Left lung (tissue), 10 donors: ENCODE results near the gene EDIL3. TPM values are rescaled to one million over a fixed set of nuclear protein-coding genes. Genes with fewer than 3 reads are reported as not detected.

Experiments
- ATAC-seq: fragments of 200-7000 bp; cut with Tn5 transposase; one replicate; pipeline ENCODE4 v1.9.1; 2020; ENCODE audit warnings: moderate library complexity
- DNase-seq, 4 donors: peaks; one replicate each; pipeline ENCODE4 v3.0.0-alpha.2; 2013 to 2020
- H3K27ac ChIP-seq, 2 donors: fragments of 200-600 bp; sonication (generic) in 1 of 2; one replicate each; pipeline versions ENCODE4 v1.5.0 to v1.8.0; 2020 to 2021
- H3K27me3 ChIP-seq, 2 donors: fragments of 200-600 bp; sonication (generic) in 1 of 2; one replicate each; pipeline versions ENCODE4 v1.5.0 to v1.8.0; 2020 to 2021
- H3K36me3 ChIP-seq, 2 donors: fragments of 200-600 bp; sonication (generic) in 1 of 2; one replicate each; pipeline versions ENCODE4 v1.5.0 to v1.8.0; 2020 to 2021
- H3K4me1 ChIP-seq, 2 donors: fragments of 200-600 bp; one replicate each; pipeline ENCODE4 v1.8.0; 2021
- H3K4me3 ChIP-seq, 2 donors: fragments of 200-600 bp; sonication (generic) in 1 of 2; one replicate each; pipeline versions ENCODE4 v1.5.0 to v1.8.0; 2020 to 2021; ENCODE audit warnings: mild to moderate bottlenecking in 1 of 2
- H3K9me3 ChIP-seq, 2 donors: fragments of 200-600 bp; sonication (generic) in 1 of 2; one replicate each; pipeline versions ENCODE4 v1.5.0 to v1.8.0; 2020 to 2021
- intact Hi-C, 2 donors: fragments of 100-400 bp; cut with DNase I; formaldehyde crosslinking; loops; one replicate each; pipeline versions ENCODE4 v1.11.2 to v1.14.2; 2022
- polyA plus RNA-seq, 6 donors: library from polyadenylated mRNA; unstranded; fragments of 120-200 nt; gene quantifications; one replicate each; pipeline ENCODE4 v1.2.1, GENCODE V29; 2013; ENCODE audit not compliant: insufficient read length in 6 of 6
- total RNA-seq, 2 donors: library from RNA; stranded (reverse); fragmentation: NEBNext Ultra II Directional; extraction: Animal tissue kit (Norgen Biotek cat#: 25700); gene quantifications; one replicate each; pipeline ENCODE4 v1.2.1, GENCODE V29; 2021
- TF ChIP-seq, protein P1 (sequence below), 2 donors: fragments of 200-600 bp; sonication (generic) in 1 of 2; IDR thresholded peaks; one replicate each; pipeline versions ENCODE4 v1.5.0 to v1.8.0; 2021; ENCODE audit warnings: antibody characterized with exemption in 2 of 2
- donor health status: DM: no; HTN: yes; CAD: no.
- donor health status: DM: no; HTN: no; CAD: no.

EDIL3 gene
- total and polyA plus RNA-seq, 8 donors, result 20.6 to 59.9 (median 42.3) TPM

DNA sequence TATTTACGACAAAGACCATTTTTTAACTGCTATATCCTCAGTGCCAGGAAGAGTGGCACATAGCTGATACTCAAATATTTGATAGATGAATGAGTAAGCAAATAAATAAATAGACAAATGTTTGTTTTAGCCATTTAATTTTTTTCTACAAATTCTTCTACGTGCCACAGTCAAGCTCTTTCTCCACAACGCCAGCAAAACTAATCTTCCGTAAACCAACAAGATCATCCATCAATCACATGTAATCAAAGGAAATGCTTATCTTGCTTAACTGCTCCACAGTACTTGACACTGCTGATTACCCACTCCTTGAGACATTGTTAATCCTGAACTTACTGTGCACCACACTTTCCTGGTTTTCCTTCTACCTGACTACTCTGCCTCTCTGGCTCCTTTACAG lies 136.7 kb downstream of the EDIL3 start:
- no peak overlapping the region for H3K27ac ChIP-seq
- intact Hi-C loops, result no loop called here
- H3K4me1 ChIP-seq, result no peaks in the 10 kb centered on the region
- H3K9me3 ChIP-seq, result no peaks in the 10 kb centered on the region
- ATAC-seq (peak; percentile 47), DNase-seq (no peak)
- H3K27me3 ChIP-seq, result no peaks in the 10 kb centered on the region
- H3K36me3 ChIP-seq, result no peaks in the 10 kb centered on the region
- TF ChIP-seq, protein P1, sequence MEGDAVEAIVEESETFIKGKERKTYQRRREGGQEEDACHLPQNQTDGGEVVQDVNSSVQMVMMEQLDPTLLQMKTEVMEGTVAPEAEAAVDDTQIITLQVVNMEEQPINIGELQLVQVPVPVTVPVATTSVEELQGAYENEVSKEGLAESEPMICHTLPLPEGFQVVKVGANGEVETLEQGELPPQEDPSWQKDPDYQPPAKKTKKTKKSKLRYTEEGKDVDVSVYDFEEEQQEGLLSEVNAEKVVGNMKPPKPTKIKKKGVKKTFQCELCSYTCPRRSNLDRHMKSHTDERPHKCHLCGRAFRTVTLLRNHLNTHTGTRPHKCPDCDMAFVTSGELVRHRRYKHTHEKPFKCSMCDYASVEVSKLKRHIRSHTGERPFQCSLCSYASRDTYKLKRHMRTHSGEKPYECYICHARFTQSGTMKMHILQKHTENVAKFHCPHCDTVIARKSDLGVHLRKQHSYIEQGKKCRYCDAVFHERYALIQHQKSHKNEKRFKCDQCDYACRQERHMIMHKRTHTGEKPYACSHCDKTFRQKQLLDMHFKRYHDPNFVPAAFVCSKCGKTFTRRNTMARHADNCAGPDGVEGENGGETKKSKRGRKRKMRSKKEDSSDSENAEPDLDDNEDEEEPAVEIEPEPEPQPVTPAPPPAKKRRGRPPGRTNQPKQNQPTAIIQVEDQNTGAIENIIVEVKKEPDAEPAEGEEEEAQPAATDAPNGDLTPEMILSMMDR (IDR thresholded peaks at IDR 0.05), result no peak
- H3K4me3 ChIP-seq, result no peak overlapping the region

DNA sequence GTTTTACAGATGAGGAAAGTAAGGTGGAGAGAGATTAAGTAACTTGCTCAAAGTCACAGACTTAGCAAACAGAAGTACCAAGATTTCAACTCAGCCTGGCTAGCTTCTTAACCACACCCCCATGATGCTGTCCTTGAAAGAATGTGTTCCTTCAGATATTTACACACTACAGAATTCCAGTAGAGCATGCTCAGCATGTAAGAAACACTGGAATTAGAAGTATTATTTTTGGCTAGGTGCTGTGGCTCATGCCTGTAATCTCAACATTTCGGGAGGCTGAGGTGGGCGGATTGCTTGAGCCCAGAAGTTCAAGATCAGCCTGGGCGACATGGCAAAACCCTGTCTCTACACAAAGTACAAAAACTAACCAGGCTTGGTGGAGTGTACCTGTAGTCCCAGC lies 142.4 kb downstream of the EDIL3 start:
- Histone ChIP-seq H3K4me3 (no peak overlapping the region), H3K36me3 (no peaks in the 10 kb centered on the region), H3K4me1 (no peaks in the 10 kb centered on the region), H3K27me3 (no peaks in the 10 kb centered on the region), H3K27ac (no peak overlapping the region), H3K9me3 (no peaks in the 10 kb centered on the region)
- intact Hi-C loops, result no loop called here
- DNase-seq (no peak), ATAC-seq (peak; percentile 81)
- TF ChIP-seq, protein P1 (IDR thresholded peaks at IDR 0.05), result no peak

DNA sequence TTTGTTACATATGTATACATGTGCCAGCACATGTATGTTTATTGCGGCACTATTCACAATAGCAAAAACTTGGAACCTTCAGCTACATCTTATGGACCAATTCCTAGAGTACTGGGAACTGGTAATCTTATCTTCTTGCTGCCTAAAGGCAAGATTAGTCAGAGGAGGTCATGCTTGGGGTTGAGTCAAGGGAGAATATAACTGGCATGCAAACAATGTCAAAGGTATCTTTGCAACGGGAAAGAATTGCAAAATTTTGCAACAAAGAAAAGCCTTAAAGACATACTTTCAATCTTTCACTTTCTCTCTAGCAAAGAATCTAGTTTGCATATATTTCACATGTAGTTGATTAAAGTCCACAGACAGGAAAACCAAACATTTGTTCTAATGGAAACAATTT lies 145.2 kb downstream of the EDIL3 start:
- ATAC-seq (no peak), DNase-seq (no peak)
- intact Hi-C loops, result no loop called here
- no peaks in the 10 kb centered on the region for H3K4me1 ChIP-seq
- H3K9me3 ChIP-seq, result no peaks in the 10 kb centered on the region
- H3K27ac ChIP-seq, result no peak overlapping the region
- H3K4me3 ChIP-seq, result no peak overlapping the region
- H3K36me3 ChIP-seq, result no peaks in the 10 kb centered on the region
- H3K27me3 ChIP-seq, result no peaks in the 10 kb centered on the region
- TF ChIP-seq, protein P1 (IDR thresholded peaks at IDR 0.05), result no peak

DNA sequence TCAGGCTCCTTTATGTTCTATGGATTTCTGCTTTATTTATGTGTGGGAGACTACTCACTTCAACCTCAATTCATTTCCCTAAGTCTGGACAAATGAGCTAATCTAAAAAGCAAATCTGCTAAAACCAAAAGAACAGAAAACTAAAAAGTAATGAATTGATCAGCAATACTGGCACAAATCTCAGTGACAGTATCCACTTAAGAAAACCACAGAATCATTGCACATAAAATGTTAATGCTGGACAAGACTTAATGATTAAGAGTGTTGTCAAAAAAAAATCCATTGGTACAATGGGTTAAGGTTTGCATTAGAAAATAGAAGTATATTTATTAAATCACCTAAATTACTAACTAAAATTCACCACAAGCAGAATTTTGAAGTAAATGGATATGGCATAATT lies 147.6 kb downstream of the EDIL3 start:
- Histone ChIP-seq H3K36me3 (no peaks in the 10 kb centered on the region), H3K4me1 (no peaks in the 10 kb centered on the region), H3K9me3 (no peaks in the 10 kb centered on the region), H3K27me3 (no peaks in the 10 kb centered on the region), H3K4me3 (no peak overlapping the region), H3K27ac (no peak overlapping the region)
- no peak for ATAC-seq
- intact Hi-C loops, result no loop called here
- TF ChIP-seq, protein P1 (IDR thresholded peaks at IDR 0.05), result no peak
- DNase-seq, result no peak

DNA sequence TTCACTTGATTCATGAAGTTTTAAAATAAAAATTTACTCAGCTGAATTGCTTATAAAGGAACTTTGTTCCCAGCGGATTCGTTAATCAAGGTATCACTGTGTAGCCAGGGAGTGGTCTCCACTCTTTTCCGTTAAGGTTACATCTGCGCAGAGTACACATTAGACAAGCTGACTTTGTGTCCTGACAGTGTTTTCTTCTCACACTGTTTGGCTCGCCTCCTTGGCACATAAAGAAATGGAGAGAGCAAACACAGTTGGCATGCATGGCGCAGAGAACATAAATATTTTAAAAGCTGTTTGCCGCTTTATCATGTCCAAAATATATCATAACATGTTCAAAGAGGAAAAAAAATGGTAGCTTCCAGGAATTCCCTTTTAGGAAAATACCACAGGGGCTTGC lies 153.2 kb downstream of the EDIL3 start:
- intact Hi-C loops, result no loop called here
- no peak overlapping the region for H3K27ac ChIP-seq
- no peak for DNase-seq
- H3K36me3 ChIP-seq, result no peaks in the 10 kb centered on the region
- no peak overlapping the region for H3K4me3 ChIP-seq
- no peak for ATAC-seq
- TF ChIP-seq, protein P1 (IDR thresholded peaks at IDR 0.05), result no peak
- H3K4me1 ChIP-seq, result no peaks in the 10 kb centered on the region
- no peaks in the 10 kb centered on the region for H3K9me3 ChIP-seq
- no peaks in the 10 kb centered on the region for H3K27me3 ChIP-seq
